Measurements from ENCODE around the gene YDJC. TPM values are rescaled to one million over a fixed set of nuclear protein-coding genes. Genes with fewer than 3 reads are reported as not detected.

The YDJC gene
- total RNA-seq, 4 donors from 2014 or later, result 44.5 to 72.7 (median 54.6) TPM

GRCh38 chr22:21673534-21674321 is 43.9 kb upstream of the YDJC start:
- H3K4me3 ChIP-seq (replicated peaks in 1 of 3), result no peak overlapping the region
- peaks cover 8% of the 10 kb centered on the region in 2 donors for H3K4me1 ChIP-seq
- H3K27ac ChIP-seq, result no peak overlapping the region
- intact Hi-C loops (cut with DNase I), result no loop called here
- H3K36me3 ChIP-seq, result peaks cover 51 to 53% of the 10 kb centered on the region in 2 donors
- 93 to 96% methylated on average over 12 of the region's 12 CpGs for WGBS, 2 donors
- H3K9me3 ChIP-seq, result no peaks in the 10 kb centered on the region
- TF ChIP-seq CTCF (IDR thresholded peaks at IDR 0.05) (no peak), POLR2A (IDR thresholded peaks at IDR 0.05) (no peak)
- no peak for DNase-seq
- H3K27me3 ChIP-seq, result no peaks in the 10 kb centered on the region

GRCh38 chr22:21672107-21672629 is 42.3 kb upstream of the YDJC start:
- Histone ChIP-seq H3K4me3 (replicated peaks in 1 of 3) (no peak overlapping the region), H3K36me3 (peaks cover 51 to 53% of the 10 kb centered on the region in 2 donors), H3K9me3 (no peaks in the 10 kb centered on the region), H3K27me3 (no peaks in the 10 kb centered on the region), H3K4me1 (peaks cover 10 to 11% of the 10 kb centered on the region in 2 donors), H3K27ac (no peak overlapping the region)
- intact Hi-C loops (cut with DNase I), result no loop called here
- TF ChIP-seq CTCF (IDR thresholded peaks at IDR 0.05) (no peak), POLR2A (IDR thresholded peaks at IDR 0.05) (no peak)
- no peak for DNase-seq
- 89 to 91% methylated on average over 6 of the region's 6 CpGs for WGBS, 2 donors

- TF ChIP-seq POLR2A (IDR thresholded peaks at IDR 0.05), result no peak
- no peak for TF ChIP-seq CTCF (IDR thresholded peaks at IDR 0.05)
- WGBS, 2 donors, result 38 to 40% methylated on average over 9 of the region's 9 CpGs
- DNase-seq, result peak; percentile 89 to 90
Measured at GRCh38 chr22:21669026-21669425, 39.2 kb upstream of the YDJC start.

GRCh38 chr22:21666786-21667185 is 37.0 kb upstream of the YDJC start:
- H3K4me1 ChIP-seq, result peaks cover 16 to 18% of the 10 kb centered on the region in 2 donors
- H3K36me3 ChIP-seq, result peaks cover 12 to 14% of the 10 kb centered on the region in 2 donors
- peak overlapping the region in 2 of 3 donors; percentile 57 to 67 for H3K4me3 ChIP-seq (replicated peaks in 1 of 3)
- DNase-seq, result no peak
- 39 to 42% methylated on average over 16 of the region's 16 CpGs for WGBS, 2 donors
- intact Hi-C loops (cut with DNase I), result no loop called here
- no peaks in the 10 kb centered on the region for H3K27me3 ChIP-seq
- H3K9me3 ChIP-seq, result no peaks in the 10 kb centered on the region
- peak overlapping the region; percentile 81 to 90 (median 85) for H3K27ac ChIP-seq
- no peak for TF ChIP-seq POLR2A (IDR thresholded peaks at IDR 0.05)
- TF ChIP-seq CTCF (IDR thresholded peaks at IDR 0.05), result no peak

More at GRCh38 chr22:21669026-21669425, 39.2 kb upstream of the YDJC start:
- H3K27me3 ChIP-seq, result no peaks in the 10 kb centered on the region
- intact Hi-C loops (cut with DNase I), result no loop called here
- no peak overlapping the region for H3K4me3 ChIP-seq (replicated peaks in 1 of 3)
- peaks cover 34 to 35% of the 10 kb centered on the region in 2 donors for H3K36me3 ChIP-seq
- no peaks in the 10 kb centered on the region for H3K9me3 ChIP-seq
- H3K4me1 ChIP-seq, result peaks cover 16 to 18% of the 10 kb centered on the region in 2 donors
- H3K27ac ChIP-seq, result peak overlapping the region; percentile 5 to 28 (median 11)

Data from thyroid gland (tissue), 4 donors.